ENCODE results near the gene FAM53A.

Gene FAM53A

GRCh38 chr4:1601852-1602654 lies 82.1 kb downstream of the FAM53A start:
- DNase-seq = no peak

- DNase-seq = no peak
Measured at GRCh38 chr4:1601533-1601835, 82.6 kb downstream of the FAM53A start.

GRCh38 chr4:1600811-1601532 lies 83.1 kb downstream of the FAM53A start:
- no peak for DNase-seq

- no peak for DNase-seq
Measured at GRCh38 chr4:1600211-1600780, 83.8 kb downstream of the FAM53A start.

- no peak for DNase-seq
Measured at GRCh38 chr4:1599491-1600210, 84.5 kb downstream of the FAM53A start.

GRCh38 chr4:1599026-1599481 lies 85.1 kb downstream of the FAM53A start:
- no peak for DNase-seq

GRCh38 chr4:1598206-1599025 lies 85.7 kb downstream of the FAM53A start:
- DNase-seq = no peak

GRCh38 chr4:1597021-1597931 lies 86.8 kb downstream of the FAM53A start:
- DNase-seq = no peak

GRCh38 chr4:1596393-1596792 lies 87.7 kb downstream of the FAM53A start:
- no peak for DNase-seq

GRCh38 chr4:1595789-1596325 lies 88.3 kb downstream of the FAM53A start:
- no peak for DNase-seq

GRCh38 chr4:1594871-1595788 lies 89.0 kb downstream of the FAM53A start:
- DNase-seq = no peak

GRCh38 chr4:1593881-1594345 lies 90.2 kb downstream of the FAM53A start:
- DNase-seq = no peak

- DNase-seq = no peak
Measured at GRCh38 chr4:1593458-1593857, 90.7 kb downstream of the FAM53A start.

- no peak for DNase-seq
Measured at GRCh38 chr4:1592709-1593417, 91.2 kb downstream of the FAM53A start.

- DNase-seq = no peak
Measured at GRCh38 chr4:1592068-1592708, 91.9 kb downstream of the FAM53A start.

GRCh38 chr4:1591107-1591506 lies 93.0 kb downstream of the FAM53A start:
- DNase-seq = no peak

- DNase-seq = no peak
Measured at GRCh38 chr4:1590244-1590643, 93.9 kb downstream of the FAM53A start.
